Activated CD4-positive, alpha-beta T cell treated with anti-CD3 and anti-CD28 coated beads, Interleukin-2, amount 50 U/mL, for 1 hour (primary cell): ENCODE results near the gene ZNF235.
"Not testable (repeated sequence)": the region's sequence is repeated elsewhere in the genome, so short reads cannot be mapped to it uniquely, and the experiment has no call there.

Experiments
- DNase-seq: peaks from one replicate; pipeline ENCODE4 v3.0.0-alpha.2; 2020

ZNF235 gene

DNA sequence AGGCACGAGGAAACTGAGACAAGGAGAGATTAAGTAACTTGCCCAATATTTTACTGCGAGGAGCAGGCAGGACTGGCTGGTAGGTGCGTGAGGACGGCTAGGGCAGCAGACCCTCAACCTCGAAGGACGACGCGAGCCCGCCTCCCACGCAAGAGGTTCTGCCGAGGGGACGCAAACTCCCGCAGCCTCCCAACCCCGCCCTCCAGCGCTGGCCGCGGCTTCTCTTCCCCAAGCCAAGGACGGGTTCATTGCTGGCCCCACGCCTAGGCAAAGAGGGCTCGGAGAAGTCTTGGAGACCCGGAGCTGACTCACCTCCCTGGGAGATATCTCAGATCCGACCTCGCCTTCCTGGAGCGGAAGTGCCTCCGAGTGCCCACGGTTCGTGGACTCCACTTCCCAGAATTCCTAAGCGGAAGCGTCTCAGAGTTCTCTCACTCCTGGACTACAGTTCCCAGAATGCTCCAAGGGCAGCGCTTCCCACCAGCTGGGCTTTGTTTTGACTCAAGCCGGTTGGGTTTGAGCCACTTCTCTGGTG, at the start of gene ZNF235:
Gene ZNF235, minus strand, starts transcription at position 367 of the 535 bp plus-strand sequence. CDS start 1,621 bp downstream, outside the sequence.
- DNase-seq = peak; percentile 54

DNA sequence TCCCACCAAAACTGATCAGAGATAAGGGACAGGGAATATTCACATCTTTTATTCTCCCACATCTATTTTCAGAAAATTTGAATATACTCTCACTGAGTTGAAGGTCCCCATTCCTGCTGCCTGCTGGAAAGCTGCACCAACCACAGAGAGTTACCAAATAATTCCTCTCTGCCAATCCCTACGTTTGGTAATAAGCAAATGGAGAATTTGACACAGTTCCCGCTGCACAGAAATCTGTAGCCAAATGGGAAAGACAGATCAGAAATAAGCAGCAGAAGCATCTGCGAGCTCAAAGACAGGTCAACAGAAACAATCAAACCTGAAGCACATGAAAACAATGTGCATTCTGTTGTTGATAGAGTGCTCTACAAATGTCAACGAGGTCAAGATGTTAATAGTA, 41.7 kb upstream of the ZNF235 start:
- DNase-seq = no peak

DNA sequence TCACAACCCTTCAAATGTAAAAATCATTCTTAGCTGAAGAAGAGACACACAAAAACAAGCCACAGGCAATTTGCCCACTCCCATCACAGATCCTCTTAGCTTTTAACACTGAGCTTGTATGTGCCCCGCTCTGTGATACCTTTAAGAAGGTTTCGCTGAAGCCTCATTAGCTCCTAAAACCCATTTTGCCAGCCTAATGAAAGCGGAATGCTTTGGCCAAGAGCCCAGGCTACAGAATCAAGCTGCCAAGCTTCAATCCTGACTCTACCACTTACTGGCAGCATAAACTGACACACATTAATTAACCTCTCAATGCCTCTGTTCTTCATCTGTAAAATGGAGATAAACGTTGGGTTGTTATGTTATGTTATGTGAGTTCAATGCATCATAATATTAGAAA, 41.1 kb upstream of the ZNF235 start:
- DNase-seq = no peak

DNA sequence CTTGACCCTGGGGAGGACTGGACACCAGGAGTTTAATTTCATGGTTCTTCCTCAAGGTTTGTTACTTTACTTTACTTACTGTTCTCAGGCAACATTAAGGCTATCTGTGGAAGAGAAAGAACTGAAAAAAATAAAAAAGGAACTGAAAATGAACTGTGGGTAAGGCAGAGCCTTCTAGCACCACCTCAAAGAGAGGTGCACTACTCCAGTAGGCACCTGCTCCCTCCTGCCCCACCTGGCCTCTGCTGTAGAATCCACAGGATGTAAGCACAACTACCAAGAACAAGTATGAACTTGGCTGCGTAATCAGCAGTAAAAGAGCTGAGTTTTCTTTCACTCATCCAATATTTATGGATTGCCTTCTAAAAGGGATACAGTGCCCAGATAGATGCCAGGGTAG, 39.4 kb upstream of the ZNF235 start:
- no peak for DNase-seq

DNA sequence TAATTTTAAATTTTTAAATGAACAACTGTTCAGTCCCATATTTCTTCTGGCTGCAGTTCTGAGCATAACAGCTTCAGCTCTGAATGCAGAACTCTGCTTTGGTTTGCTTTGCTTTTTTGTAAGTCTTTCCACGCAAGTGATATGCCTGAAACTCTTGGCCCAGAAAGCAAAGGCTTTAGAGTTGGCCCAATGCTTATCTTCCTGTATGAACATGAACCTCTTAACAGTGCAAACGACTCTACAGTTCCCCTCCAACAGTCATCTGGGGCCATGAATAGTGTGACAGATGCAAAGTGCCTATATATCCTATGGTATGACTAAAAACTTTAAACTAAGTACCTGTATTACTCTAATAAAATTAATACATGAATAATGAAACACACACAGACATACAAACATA, 37.0 kb upstream of the ZNF235 start:
- no peak for DNase-seq

DNA sequence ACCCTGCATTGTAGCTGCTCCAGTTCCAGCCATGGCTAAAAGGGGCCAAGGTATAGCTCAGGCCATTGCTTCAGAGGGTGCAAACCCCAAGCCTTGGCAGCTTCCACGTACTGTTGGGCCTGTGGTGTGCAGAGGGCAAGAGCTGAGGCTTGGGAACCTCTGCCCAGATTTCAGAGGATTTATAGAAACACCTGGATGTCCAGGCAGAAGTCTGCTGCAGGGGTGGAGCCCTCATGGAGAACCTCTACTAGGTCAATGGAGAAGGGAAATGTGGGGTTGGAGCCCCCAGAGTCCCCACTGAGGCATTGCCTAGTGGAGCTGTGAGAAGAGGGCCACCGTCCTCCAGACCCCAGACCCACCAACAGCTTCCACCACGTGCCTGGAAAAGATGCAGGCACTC, 29.8 kb upstream of the ZNF235 start:
- not testable (repeated sequence) for DNase-seq

DNA sequence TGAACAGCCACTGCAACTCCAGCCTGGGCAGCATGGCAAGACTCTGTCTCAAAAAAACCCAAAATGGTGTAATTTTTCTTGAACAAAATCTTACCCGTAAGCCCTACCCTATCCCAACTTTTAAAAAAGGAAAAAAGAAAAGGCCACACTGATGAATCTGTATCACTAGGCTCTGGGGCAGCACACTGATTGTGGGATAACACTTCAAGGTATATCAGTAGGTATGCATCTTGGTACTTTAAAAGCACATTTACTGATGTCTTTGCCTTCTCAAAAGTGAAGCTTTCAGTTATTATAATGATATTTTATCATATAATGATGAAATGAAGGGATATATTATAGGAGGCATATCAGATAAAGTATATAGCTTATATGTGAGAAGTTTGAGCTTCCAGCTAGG, 27.3 kb upstream of the ZNF235 start:
- no peak for DNase-seq

DNA sequence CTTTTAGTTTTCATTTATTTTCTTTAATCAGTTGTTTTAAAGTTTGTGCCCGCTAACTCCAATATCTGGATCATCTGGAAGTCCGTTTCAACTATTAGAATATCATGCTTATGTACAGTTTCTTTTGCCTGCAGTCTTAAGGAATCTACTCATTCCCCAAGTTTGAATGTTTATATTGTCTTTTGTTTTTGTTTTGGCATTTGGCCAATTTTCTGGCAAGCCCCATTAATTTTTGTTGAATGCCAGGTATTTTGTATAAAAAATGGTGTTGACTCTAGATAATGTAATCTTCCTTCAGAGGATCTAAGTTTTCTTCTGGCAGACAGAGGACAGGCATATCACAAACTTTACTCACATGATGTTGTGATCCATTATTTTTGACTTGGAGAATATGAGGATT, 11.1 kb upstream of the ZNF235 start:
- DNase-seq = no peak

DNA sequence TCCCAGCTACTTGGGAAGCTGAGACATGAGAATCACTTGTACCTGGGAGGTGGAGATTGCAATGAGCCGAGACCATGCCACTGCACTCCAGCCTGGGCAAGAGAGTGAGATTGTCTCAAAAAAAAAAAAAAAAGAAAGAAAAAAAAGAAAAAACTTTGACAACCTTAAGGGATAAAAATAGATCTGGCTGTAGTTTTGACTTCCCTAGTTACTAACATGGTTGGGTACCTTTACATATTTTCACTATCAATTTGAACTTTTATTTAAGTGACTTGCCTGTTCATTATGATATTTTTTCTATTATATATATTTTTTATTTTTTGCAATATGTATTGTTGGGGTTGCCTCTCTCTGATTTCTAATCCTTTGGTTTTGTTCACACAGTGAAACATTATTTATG, 8.4 kb upstream of the ZNF235 start:
- DNase-seq = no peak

DNA sequence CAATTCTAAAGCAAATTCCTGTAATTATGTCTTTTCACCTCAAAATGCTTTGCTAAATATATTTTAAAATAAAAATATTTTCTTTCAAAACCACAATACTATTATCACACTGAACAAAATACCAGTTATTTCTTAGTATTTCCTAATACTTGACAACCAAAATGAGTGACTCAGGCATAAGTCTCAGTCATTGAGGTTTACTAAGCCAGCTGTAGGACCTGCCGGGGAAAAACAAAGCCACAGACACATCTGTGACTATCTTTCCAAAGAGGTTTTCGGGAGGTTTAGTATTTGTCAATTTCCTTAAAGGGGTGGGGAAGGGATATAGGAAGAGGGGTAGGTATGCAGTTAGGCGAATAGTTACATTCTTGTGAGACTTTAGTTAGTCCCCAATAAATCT, 3.2 kb upstream of the ZNF235 start:
- DNase-seq = no peak

DNA sequence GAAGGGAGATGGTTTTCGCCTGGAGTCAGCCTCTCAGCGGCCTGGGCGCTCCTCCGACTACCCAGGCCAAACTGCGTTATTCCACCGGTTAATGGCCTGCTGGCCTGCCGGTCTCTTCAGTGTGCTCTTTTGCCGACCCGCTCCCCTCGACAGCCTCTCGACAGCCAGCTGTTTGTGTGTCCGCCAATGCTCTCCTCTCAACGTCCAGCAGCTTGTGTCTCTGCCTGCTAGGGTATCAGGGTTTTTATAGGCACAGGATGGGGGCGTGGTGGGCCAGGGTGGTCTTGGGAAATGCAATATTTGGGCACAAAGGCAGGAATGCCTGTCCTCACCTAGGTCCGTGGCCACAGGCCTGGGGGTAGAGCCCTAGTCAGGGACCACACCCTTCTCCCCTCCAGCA, 1.5 kb upstream of the ZNF235 start:
- DNase-seq = no peak

DNA sequence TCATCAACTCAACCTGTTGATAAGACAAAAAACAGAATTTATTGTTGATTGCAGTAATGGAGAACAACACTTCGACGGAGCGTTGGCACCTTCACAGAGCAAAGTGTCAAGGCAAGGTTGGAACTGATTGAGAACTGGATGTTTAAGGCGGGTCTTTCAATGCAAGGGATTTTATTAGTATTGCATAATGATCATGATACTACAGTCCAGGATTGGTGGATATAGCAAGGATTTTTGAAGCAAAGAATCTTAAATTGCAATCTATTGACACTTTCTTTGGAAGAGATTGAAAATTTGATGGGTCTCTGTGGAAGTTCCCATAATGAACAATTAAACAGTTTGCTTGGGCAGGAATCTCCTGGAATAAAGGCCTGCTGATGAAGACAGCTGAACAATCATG, 632 bp upstream of the ZNF235 start:
- DNase-seq = no peak

DNA sequence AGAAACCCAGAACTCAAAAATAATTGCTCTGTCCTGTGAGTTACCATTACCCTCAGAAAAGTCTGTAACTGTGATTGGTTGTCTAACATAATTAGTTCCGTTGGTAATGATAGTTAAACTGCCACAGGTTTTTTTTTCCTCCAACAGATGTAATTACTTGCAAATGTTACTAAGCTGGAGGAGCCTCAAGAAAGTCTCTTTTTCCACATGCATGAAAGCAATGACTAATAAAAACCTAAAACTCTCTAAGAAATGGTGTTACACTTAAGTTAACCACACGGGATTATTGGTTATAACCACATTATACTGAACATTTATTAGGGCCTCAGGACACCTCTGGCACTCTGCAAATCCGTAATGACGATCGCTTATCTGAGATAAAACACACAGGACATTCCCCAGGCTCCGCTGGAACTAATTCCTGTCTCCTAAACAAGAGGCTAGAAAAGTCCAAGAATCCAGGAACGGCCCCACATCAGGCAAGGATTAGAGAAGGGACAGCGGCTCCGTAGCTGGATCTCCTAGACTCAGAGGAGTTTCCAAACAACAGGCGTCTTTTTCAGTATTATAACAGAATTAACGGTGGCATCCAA, 753 bp downstream of the ZNF235 start:
- DNase-seq = no peak

DNA sequence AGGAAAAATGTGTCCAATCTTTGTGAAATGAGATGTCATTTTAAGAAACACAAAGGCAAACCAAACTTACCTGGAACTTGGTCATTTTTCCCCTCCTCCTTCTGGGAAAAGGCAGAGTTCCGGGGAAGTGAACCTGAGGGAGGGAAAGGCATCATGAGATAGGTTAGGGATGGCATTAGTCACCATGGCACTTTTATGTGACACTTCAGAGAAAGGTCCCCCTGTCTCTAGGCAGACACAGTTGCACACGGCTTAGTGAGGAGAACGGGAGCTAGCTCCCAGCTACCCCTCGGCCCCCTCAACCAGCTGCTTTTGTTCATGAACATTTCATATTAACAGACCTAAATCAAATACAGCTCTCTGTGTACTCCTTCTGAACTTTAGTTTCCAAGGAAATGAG, 1.5 kb downstream of the ZNF235 start:
- DNase-seq = no peak

DNA sequence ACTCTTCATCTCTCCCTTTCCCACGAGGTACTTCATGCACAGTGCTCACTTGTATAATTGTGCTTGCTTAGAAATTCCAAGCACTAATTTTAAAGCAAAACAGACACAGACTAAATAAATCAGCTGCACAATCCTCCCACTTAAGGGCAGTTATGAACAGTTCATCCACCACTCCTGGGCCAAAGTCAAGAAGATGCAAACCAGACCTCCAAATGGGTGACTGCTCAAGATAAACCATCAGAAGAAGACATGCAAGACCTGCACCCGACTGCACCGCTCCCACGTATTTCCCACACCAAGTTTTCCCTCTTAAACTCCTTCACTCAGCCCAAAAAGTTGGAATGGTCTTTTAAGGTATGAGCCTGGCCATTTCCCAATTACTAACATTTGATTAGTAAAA, 19.9 kb downstream of the ZNF235 start:
- DNase-seq = no peak

DNA sequence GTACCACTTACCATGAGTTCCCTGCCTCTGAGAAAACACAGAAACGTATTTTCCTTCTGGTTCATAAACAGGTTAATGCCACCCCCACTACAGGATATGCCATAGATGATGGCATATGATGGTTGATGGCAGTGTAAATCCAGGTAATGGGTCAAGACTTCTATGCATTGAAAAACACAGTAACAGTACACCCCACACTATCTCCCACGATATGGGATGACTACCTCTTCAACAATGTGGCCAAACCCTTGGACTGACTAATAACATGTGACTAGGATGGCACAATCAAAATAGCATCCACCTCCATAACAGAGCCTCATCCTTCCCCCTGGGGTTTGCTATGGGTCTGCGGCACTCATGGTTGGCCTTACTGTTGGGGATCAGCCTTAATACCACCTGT, 22.0 kb downstream of the ZNF235 start:
- DNase-seq = no peak

DNA sequence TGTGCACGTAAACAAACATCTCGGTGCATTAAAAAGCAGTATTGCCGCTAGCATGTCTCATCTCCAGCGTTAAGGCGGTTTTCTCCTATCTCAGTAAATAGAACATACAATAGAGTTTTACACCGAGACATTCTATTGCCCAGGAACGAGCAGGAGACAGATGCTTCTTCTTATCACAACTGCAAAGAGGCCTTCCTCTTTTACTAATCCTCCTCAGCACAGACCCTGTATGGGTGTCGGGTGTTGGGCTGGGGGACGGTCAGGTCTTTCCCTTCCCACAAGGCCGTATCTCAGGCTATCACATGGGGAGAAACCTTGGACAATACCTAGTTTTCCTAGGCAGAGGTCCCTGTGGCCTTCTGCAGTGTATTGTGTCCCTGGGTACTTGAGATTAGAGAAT, 23.9 kb downstream of the ZNF235 start:
- no peak for DNase-seq

DNA sequence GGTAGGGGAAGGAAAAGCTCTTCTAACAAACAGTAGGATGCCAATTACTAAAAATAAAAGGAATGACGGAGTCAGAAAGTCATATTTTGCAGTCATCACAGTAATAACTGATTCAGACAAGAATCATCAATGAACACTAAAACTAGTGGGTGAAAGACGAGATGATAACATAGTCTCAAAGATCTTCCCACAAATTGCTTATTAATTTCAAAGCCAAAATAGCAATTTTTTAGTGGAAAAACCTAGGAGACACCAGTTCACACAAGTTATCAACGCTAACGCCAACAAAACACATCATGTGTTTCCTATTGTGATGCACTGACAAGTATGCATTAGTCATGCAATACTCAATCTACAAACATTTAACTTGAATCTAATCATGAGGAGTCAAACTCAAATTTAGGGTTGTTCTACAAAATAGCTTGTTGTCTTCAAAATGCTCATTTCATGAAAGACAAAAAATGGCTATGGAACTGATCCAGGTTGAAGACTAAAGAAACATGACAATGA, 26.6 kb downstream of the ZNF235 start:
- DNase-seq = no peak

DNA sequence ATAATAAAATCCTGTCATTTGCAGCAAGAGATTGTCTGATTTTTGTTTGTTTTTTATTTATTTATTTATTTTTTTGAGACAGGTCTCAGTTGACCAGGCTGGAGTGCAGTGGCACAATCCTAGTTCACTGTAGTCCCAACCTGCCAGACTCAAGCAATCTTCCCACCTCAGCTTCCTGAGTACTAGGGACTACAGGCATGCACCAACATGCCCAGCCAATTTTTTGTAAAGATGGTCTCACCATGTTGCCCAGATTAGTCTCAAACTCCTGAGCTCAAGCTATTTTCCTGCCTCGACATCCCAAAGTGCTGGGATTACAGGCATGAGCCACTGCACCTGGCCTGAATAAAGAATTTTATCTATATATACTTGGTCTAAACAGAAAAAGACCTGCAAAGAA, 27.5 kb downstream of the ZNF235 start:
- DNase-seq = no peak

DNA sequence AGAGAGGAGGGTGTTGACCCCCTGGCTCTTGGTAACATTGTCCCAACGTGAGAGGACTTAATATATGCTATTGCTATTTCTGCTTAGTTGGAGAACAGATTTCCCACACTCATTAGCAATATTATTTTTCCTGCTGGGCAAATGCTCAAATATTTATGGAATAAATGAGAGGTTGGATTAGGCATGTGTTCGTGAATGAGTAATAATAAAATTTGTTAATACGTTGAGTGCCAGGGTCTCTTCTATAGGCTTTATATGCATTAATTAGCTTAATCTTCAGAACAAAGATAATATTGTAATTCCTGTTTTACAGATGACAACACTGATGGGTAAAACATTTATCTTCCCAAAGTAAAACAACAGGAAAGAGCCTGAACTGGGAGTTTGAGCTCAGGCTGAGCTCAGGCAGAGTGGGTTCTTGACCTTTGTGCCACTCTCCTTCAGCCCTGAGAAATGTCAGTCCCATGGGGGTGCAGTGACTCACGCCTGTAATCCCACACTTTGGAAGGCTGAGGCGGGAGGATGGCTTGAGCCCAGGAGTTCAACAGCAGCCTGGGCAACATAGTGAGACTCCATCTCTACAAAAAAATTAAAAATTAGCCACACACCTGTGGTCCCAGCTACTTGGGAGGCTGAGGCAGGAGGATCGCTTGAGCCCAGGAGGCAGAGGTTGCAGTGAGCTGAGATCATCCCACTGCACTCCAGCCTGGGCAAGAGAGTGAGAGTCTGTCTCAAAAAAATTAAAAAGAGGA, 44.0 kb downstream of the ZNF235 start:
- DNase-seq = no peak

DNA sequence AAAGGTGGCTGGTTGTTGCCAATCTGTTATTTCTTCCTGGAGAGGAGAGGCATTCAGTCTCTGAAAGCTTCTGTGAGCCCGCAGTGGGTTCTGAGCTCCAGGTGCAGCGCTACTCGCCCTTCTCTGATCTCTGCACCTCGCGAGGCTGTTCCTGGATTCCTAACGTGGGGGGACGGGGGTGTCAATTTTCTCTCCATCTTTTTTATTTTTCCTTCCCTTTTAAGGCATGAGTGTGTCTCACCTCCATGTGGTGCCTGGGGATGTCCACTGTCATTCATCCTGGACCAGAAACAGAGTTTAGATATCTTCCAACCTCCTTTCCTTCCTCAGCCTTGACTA, 44.5 kb downstream of the ZNF235 start:
- DNase-seq = no peak

DNA sequence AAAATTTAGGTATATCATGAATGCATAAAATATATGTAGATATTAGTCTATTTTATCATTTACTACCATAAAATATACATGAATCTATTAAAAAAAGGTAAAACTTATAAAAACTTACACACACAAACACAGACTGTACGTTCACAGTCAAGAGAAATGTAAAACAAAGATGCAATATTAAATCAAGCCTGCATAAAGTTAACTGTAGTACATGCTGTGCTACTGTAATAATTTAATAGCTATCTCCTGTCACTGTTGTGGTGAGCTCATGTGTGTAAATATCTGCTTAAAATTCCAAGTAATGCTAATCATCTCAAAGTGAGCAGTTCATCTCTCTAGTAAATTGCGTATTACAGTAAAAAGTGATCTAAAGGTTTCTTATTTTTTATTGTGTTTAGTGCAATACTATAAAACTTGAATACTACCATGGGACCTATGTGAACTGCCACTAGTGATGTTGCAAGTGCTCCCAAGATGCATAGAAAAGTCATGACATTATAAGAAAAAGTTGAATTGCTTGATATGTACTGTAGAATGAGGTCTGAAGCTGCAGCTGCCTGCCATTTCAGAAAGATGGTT, 45.9 kb downstream of the ZNF235 start:
- DNase-seq = no peak

DNA sequence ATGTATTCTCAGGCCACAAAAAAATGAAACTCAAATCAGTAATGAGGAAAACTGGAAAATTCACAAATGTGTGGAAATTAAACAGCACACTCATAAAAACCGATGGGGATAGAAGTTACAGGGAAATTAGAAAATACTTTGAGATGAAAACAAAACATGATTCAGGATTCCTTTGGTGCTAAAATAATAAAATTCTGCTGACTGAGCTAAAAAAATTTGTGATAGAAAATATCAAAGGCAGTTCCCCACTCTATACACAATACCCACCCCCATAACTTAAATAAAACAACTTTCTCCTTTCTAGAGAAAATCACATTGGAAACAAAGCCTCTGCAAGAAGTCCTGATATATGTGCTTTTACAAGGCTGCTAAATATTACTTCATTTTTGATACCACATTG, 46.7 kb downstream of the ZNF235 start:
- no peak for DNase-seq

DNA sequence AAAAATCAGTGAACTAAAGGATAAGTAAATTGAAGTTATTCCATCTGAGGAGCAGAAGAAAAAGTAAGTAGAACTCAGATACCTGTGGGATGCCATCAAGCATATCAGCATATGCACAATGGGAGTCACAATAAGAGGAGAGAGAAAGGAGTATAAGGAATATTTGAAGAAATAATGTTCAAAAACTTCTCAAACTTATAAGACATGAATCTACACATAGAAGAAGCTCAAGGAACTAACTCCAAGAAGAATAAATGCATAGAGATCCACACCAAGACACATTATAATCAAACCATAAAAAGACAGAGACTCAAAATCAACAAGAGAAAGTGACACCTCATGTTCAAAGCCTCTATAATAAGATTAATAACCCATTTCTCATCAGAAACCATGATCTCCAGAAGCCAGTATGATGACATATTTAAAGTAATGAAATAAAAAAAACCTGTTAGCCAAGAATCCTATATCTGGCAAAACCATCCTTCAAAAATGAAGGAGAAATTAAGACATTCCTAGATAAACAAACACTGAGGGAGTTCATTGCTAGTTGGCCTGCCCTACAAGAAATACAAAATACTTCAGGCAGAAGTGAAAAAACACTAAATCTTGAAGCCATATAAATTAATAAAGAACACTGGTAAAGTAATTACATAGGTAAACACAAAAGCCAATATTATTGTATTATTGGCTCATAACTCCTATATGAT, 49.0 kb downstream of the ZNF235 start:
- no peak for DNase-seq
